ENCODE measurements around the gene PSMA6. TPM values are rescaled to one million over a fixed set of nuclear protein-coding genes. Genes with fewer than 3 reads are reported as not detected.

The PSMA6 gene
- total and polyA plus RNA-seq, 2 experiments from 2014 or later, result 171 to 225 TPM

DNA sequence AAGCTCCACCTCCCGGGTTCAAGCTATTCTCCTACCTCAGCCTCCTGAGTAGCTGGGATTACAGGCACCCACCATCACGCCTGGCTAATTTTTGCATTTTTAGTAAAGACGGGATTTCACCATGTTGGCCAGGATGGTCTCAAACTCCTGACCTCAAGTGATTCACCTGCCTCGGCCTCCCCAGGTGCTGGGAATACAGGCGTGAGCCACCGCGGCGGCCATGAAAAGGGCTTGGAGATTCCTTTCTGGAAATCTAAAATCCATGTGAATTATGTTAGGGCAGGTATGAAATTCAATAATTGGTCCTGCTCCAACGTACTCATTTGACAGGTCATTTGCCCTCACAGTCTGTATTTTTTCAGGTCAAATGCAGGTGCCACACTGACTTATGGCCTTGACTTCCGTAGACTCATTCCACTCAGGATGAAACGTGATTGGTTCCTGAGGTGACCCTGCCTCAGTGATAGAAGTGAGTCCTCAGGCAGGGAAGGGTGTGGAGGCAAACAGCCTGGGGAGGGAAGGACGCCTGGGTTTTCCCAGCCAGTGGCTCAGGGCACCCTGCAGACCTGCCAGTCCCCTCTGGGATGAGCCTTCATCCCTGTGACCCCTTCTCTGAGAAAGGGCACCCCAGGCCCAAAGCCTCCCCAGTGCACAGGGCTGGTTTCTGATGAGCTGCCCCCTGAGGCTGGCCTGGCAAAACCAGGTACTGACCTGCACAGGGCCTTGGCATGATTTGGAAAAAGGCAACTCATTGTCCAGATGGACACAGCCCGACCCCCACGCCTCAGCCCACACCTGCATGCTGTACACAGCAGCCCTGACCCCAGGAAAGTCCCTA is 48.7 kb downstream of the PSMA6 start:
- no peaks in the 10 kb centered on the region for H3F3A ChIP-seq (ENCODE audit: insufficient read depth)
- H4K20me1 ChIP-seq (ENCODE audit: insufficient read depth), result no peaks in the 10 kb centered on the region
- H3K27ac ChIP-seq, result no peak overlapping the region
- H3K4me3 ChIP-seq, result no peak overlapping the region
- peak overlapping the region; percentile 86; the same call in 1 of the 2 replicates for H2AFZ ChIP-seq
- no peaks in the 10 kb centered on the region for H3K27me3 ChIP-seq (replicated peaks; ENCODE audit: insufficient read depth)
- H3K9me2 ChIP-seq (ENCODE audit: insufficient read depth), result no peaks in the 10 kb centered on the region
- H3K9ac ChIP-seq, result no peak overlapping the region
- TF ChIP-seq EZH2 (IDR thresholded peaks at IDR 0.05; ENCODE audit: insufficient read depth, poor library complexity, severe bottlenecking) (no peak), EZH2phosphoT487 (IDR thresholded peaks at IDR 0.05; ENCODE audit: insufficient read depth, low read depth) (no peak)
- in situ Hi-C loops (cut with MboI), result no loop called here
- 91% methylated on average over 14 of the region's 14 CpGs for WGBS, 2 experiments (ENCODE audit: low coverage in 1 of 2, low lambda C conversion rate in 2 of 2, missing lambda C conversion rate in 2 of 2)
- no peaks in the 10 kb centered on the region for H3K79me2 ChIP-seq (ENCODE audit: insufficient read depth)
- H3K4me1 ChIP-seq (ENCODE audit: insufficient read depth), result peaks cover 11% of the 10 kb centered on the region
- no peak for DNase-seq
- H3K9me3 ChIP-seq (ENCODE audit: low read depth), result no peaks in the 10 kb centered on the region
- H3K4me2 ChIP-seq (ENCODE audit: unreplicated experiment), result no peak overlapping the region
- no peaks in the 10 kb centered on the region for H3K36me3 ChIP-seq (ENCODE audit: low read depth)

DNA sequence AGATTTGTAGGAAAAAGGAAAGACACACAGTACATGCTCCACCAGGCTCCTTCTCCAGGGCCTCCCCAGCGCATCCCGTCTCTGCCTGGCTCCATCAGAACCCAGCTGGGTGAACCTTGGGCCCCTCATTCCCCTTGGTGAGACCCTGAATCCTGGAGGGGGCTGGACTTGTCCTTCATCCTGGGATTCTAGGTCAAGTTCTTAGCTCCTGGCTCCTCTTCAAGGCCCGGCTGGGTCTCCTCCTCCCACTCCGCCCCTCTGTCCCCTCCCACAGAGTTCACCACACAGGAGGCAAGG is 49.2 kb downstream of the PSMA6 start:
- Histone ChIP-seq H3K9ac (peak overlapping the region; percentile 68), H3K4me3 (peak overlapping the region; percentile 45), H4K20me1 (ENCODE audit: insufficient read depth) (no peaks in the 10 kb centered on the region), H3K4me2 (ENCODE audit: unreplicated experiment) (peak overlapping the region; percentile 66), H2AFZ (peak overlapping the region; percentile 86), H3K9me2 (ENCODE audit: insufficient read depth) (no peaks in the 10 kb centered on the region), H3K27ac (peak overlapping the region; percentile 73), H3K9me3 (ENCODE audit: low read depth) (no peaks in the 10 kb centered on the region), H3K79me2 (ENCODE audit: insufficient read depth) (no peaks in the 10 kb centered on the region), H3K4me1 (ENCODE audit: insufficient read depth) (peaks cover 11% of the 10 kb centered on the region), H3K27me3 (replicated peaks; ENCODE audit: insufficient read depth) (no peaks in the 10 kb centered on the region), H3K36me3 (ENCODE audit: low read depth) (no peaks in the 10 kb centered on the region), H3F3A (ENCODE audit: insufficient read depth) (no peaks in the 10 kb centered on the region)
- DNase-seq, result no peak
- TF ChIP-seq EZH2 (IDR thresholded peaks at IDR 0.05; ENCODE audit: insufficient read depth, poor library complexity, severe bottlenecking), result no peak
- TF ChIP-seq EZH2phosphoT487 (IDR thresholded peaks at IDR 0.05; ENCODE audit: insufficient read depth, low read depth), result no peak
- WGBS, 2 experiments (ENCODE audit: low coverage in 1 of 2, low lambda C conversion rate in 2 of 2, missing lambda C conversion rate in 2 of 2), result 8 to 11% methylated on average over 3 to 4 of the region's 4 CpGs
- in situ Hi-C loops (cut with MboI), result no loop called here

DNA sequence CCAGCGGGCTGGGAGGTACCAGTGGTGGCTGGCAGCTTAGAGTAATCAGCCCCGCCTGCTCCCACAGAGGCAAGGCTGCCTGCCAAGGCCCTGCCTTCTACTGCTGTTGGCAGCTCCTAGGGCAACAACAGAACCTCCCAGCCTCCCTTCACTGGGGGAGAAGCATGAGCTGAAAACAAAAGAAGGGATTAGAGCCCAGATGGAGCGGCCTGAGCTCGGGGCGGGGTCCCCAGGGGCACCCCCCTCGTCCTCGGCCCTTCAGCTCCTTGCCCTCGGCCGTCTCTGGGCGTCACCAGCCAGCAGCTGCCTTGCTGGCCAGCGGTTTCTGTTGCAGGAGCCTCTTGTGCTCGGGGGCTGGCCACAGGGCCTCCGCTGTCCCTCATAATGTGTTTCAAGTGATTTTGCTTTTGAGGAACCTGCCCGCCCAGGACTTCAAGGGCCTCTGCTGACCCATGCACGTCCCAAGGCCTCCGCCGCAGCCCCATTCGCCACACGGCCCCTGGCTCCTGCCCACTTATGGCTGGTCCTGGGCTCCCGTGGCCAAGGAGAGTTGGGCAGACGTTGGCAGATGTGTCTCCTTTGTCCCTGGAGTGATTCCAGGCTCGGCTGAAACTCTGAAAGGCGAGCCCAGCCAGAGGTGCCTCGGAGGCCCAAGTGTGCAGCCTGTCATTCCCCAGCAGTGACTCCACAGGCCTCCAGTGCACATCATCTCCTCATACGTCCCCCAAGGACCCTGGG is 49.7 kb downstream of the PSMA6 start:
- TF ChIP-seq EZH2phosphoT487 (IDR thresholded peaks at IDR 0.05; ENCODE audit: insufficient read depth, low read depth) (no peak), EZH2 (IDR thresholded peaks at IDR 0.05; ENCODE audit: insufficient read depth, poor library complexity, severe bottlenecking) (no peak)
- Histone ChIP-seq H3K9me2 (ENCODE audit: insufficient read depth) (no peaks in the 10 kb centered on the region), H3K27me3 (replicated peaks; ENCODE audit: insufficient read depth) (no peaks in the 10 kb centered on the region), H3F3A (ENCODE audit: insufficient read depth) (no peaks in the 10 kb centered on the region), H3K4me1 (ENCODE audit: insufficient read depth) (peaks cover 11% of the 10 kb centered on the region), H3K27ac (peak overlapping the region; percentile 73), H3K4me2 (ENCODE audit: unreplicated experiment) (peak overlapping the region; percentile 66), H2AFZ (peak overlapping the region; percentile 86), H3K9me3 (ENCODE audit: low read depth) (no peaks in the 10 kb centered on the region), H3K9ac (peak overlapping the region; percentile 68), H3K79me2 (ENCODE audit: insufficient read depth) (no peaks in the 10 kb centered on the region), H3K4me3 (peak overlapping the region; percentile 45), H4K20me1 (ENCODE audit: insufficient read depth) (no peaks in the 10 kb centered on the region), H3K36me3 (ENCODE audit: low read depth) (no peaks in the 10 kb centered on the region)
- peak; percentile 94 for DNase-seq
- in situ Hi-C loops (cut with MboI), result no loop called here
- 4 to 6% methylated on average over 23 to 25 of the region's 25 CpGs for WGBS, 2 experiments (ENCODE audit: low coverage in 1 of 2, low lambda C conversion rate in 2 of 2, missing lambda C conversion rate in 2 of 2)

DNA sequence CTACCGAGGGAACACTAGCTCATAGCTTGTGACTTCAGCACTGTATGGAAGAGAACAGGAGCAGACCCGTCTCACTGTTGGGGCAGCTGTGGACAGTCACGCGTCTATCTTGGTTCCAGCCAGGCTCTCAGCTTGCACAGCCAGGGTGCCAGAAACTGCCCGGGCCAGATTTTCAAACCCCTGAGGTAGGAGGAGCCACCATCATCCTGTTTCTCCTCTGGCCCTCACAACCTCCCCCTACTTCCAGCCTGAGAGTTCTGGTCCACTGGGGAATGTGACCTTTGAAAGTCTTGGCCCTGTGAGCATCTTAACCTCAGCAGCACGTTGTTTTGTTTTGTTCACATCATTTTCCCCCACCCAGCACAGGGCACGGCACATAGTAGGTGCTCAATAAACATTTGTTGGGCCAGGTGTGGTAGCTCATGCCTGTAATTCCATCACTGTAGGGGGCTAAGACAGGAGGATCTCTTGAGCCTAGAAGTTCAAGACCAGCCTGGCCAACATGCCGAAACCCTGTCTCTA is 50.4 kb downstream of the PSMA6 start:
- no peaks in the 10 kb centered on the region for H3K9me3 ChIP-seq (ENCODE audit: low read depth)
- H3K4me1 ChIP-seq (ENCODE audit: insufficient read depth), result peaks cover 11% of the 10 kb centered on the region
- in situ Hi-C loops (cut with MboI), result no loop called here
- H2AFZ ChIP-seq, result peak overlapping the region; percentile 86
- no peaks in the 10 kb centered on the region for H3F3A ChIP-seq (ENCODE audit: insufficient read depth)
- whole genome bisulfite sequencing, 2 experiments (ENCODE audit: low coverage in 1 of 2, low lambda C conversion rate in 2 of 2, missing lambda C conversion rate in 2 of 2), result 34 to 38% methylated on average over 8 of the region's 8 CpGs
- H3K79me2 ChIP-seq (ENCODE audit: insufficient read depth), result no peaks in the 10 kb centered on the region
- peak overlapping the region; percentile 68 for H3K9ac ChIP-seq
- no peaks in the 10 kb centered on the region for H3K27me3 ChIP-seq (replicated peaks; ENCODE audit: insufficient read depth)
- H3K27ac ChIP-seq, result peak overlapping the region; percentile 73
- H4K20me1 ChIP-seq (ENCODE audit: insufficient read depth), result no peaks in the 10 kb centered on the region
- no peaks in the 10 kb centered on the region for H3K36me3 ChIP-seq (ENCODE audit: low read depth)
- H3K4me2 ChIP-seq (ENCODE audit: unreplicated experiment), result no peak overlapping the region
- H3K4me3 ChIP-seq, result no peak overlapping the region
- TF ChIP-seq EZH2phosphoT487 (IDR thresholded peaks at IDR 0.05; ENCODE audit: insufficient read depth, low read depth), result no peak
- no peak for TF ChIP-seq EZH2 (IDR thresholded peaks at IDR 0.05; ENCODE audit: insufficient read depth, poor library complexity, severe bottlenecking)
- no peak for DNase-seq
- H3K9me2 ChIP-seq (ENCODE audit: insufficient read depth), result no peaks in the 10 kb centered on the region

Measured in GM23248 (cell line).